Dedifferentiated amniotic fluid mesenchymal stem cell (primary cell): ENCODE measurements around the gene MBOAT2.
A peak's percentile ranks its signal among the peaks of the same experiment; 100 is the strongest.

Source experiments
- DNase-seq: peaks from one replicate; pipeline ENCODE4 v3.0.0-alpha.2; 2016; ENCODE audit errors: extremely low spot score

MBOAT2 gene

DNA sequence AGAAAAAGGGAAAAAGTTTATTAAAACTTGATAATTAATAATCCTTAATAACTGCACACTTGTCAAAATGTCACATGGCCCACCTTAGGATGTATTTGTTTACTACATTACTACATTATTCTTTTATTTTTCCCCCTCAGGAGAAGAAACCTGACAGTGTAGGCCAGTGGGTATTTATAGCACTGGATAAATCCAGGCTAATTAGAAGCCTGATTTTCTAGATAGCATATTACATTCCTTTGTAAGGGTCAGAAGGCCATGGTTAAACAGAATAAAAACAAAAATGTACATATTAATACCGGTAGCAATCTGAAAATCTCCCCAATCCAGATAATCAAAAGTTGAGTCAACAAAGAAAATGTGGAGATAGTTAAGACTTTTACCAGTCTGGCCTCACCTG lies 144.6 kb downstream of the MBOAT2 start:
- no peak for DNase-seq

DNA sequence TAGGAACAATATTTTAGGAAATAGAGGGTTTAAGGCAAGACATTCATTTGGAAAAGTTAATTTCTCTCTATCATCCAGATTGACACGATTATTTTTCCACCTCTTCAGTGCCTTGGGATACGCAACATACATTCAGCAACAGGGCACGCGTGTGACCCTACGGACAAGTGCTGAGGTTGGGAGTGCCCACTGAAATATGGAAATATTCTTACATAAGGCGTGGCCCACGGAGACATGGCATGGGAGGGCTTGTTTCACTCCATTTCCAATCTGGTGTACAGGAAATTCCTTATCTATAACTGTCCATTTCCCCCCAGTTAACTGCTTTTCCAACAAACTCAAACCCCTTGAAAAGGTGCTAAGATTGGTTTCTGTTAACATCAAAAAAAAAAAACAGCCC lies 145.2 kb downstream of the MBOAT2 start:
- no peak for DNase-seq

DNA sequence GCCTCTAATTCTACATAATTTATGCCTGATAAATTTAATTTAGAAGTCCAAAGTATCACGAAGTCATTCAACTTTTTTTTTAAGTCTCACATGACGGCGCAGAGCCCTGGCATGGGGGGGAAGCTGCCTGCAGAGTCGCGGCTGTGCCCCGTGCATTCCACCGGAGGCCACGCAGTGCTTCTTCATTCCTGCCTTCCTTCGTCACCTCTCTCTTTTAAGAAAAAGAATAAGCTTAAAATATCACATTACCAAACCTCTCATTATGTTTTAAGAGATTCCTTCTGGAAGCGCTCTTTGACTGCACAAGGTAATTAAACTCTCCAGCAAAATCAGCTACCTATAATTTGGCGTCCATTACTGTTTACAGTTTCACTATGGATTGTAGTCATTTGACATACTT lies 145.8 kb downstream of the MBOAT2 start:
- peak; percentile 81 for DNase-seq

GRCh38 chr2:8856176-8856575 lies 147.3 kb downstream of the MBOAT2 start:
- DNase-seq: no peak

DNA sequence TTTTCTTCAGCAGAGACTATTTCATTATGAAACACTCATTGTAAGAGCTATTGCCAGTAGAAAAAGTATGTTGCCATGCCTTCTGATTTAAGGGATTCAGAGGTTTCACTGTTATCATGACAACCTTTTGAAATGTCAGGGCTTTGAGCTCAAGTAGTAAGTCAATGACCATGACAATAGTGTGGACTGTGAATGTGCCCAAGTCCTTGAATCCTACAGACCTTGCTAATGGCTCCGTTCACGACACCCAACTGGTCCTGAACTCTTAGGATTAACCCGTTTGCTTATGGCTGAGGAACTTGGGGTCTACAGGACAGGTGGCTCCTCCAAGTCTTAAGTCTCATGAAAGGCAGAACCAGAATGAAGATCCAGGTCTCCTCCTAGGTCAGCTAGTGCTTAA lies 148.5 kb downstream of the MBOAT2 start:
- no peak for DNase-seq

DNA sequence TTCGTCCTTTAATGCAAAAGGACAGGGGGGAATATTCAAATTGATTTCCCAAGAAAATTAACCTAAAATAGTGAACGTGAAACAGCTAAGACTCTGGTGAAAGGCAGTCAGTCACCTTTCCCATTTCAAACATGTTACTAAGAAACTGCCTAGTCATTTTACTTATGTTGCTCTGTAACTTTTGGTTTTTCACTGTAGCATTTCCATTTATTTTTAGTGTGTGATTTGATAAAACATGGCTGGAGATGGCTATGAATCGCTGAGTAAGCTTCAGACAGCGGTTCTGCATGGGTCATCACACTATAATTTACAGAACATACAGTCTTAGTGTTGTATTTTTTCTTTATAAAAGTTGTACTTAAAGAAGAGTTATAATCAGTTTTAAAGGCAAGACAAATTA lies 150.1 kb downstream of the MBOAT2 start:
- no peak for DNase-seq

GRCh38 chr2:8851811-8852560 lies 151.5 kb downstream of the MBOAT2 start:
- no peak for DNase-seq

GRCh38 chr2:8850845-8851487 lies 152.5 kb downstream of the MBOAT2 start:
- no peak for DNase-seq

GRCh38 chr2:8849327-8849726 lies 154.2 kb downstream of the MBOAT2 start:
- no peak for DNase-seq

DNA sequence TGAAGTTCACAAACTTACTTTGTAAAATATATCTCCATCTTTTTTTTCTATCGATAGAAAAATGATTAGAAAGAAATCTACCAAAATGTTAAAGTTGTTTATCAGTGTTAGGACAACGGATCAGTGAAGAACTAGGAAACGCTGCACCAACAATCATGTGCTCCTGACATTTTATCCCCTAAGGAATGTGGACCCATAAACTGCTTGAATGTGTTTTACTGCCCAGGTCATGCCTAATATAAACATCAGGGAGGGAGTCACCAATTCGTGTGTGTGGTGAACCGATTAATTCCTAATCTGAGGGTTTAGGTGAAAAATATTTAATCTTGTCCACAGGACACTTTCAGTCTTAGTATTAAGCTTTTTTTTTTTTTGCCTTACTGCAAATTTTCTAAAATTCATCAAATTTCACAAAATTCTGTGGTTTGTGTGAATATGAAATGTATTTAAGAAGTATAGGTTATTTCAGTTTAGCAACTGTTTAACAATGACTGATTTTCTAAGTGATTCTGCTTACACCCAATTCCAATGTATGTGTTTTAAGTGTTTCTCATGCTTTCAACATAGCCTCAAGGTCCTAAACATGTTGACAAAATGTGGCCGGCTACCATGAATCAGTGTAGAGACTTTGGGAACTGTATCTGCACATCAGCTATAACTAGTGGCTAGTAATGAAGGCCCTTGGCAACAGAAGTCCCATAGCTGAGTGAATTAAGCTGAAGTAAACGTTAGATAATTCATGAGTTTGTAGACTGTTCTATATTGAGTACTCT lies 155.0 kb downstream of the MBOAT2 start:
- DNase-seq: no peak

DNA sequence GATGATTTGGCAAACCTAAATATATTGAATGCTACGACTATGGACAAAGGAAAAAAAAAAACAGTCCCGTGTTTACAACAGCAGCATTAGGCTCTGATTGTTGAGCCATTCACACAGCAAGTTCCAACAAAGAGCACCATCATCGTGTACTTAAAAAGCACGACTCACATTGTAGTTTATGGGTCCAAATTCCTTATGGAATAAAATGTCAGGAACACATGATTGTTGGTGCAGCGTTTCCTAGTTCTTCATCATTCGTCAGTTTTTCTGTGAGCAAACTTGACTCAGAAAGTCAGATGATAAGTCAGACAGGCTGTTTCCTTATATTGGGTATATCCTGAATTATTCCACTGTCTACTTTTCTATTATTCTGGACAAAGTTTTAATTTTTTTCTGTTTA lies 156.1 kb downstream of the MBOAT2 start:
- DNase-seq: no peak

- DNase-seq: no peak
These were observed 161.6 kb downstream of the MBOAT2 start for GRCh38 chr2:8841932-8842331.

DNA sequence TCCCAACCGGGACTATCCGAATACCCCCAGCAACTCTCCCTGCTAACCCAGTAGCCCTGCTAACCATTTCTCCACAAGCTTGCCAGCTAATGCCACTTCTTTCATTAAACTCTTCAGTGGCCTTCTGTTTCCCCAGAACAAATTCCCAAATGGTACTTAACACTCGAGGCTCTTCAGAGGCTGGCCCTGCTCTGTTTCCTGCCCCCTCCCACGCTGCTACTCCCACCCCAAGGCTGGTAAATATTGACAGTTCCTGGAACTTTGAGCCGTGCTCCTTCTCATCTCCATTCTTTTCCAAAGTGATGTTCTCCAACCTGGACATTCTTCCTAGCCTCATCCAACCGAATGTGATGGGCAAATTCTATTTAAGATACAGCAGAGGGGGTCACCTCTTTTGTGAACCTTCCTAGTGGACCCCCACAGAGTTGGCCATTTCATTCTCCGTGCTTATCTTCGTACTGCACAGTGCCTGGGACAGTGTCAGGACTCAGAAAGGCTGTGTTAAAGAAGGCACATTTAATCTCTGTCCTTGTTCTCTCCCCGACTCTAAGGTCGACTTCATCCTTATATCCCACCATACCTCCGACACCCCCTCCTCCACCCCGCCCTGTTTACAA lies 162.9 kb downstream of the MBOAT2 start:
- no peak for DNase-seq

GRCh38 chr2:8839189-8839965 lies 164.1 kb downstream of the MBOAT2 start:
- no peak for DNase-seq

DNA sequence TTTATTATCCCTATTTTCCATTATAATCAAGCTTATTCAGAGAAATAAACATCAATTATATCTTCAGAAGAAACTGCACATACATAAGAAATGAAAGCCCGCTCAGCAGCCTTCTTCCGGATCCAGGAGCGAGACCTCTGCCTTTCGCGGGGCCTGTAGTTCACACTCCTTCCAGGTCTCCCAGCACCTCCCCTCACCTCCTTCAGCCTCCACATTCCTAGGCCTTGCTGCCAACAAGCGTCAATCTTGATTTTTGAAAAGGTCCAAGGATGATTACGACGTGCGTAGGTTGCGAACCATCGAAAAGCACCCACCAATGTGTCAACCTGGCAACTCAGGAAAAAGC lies 165.7 kb downstream of the MBOAT2 start:
- no peak for DNase-seq

GRCh38 chr2:8836971-8837794 lies 166.3 kb downstream of the MBOAT2 start, which contains the start of gene KIDINS220:
Gene KIDINS220, minus strand, starts transcription at chr2:8837613. Its CDS starts 10,520 bp downstream, at chr2:8827093.
- peak; percentile 84 for DNase-seq

DNA sequence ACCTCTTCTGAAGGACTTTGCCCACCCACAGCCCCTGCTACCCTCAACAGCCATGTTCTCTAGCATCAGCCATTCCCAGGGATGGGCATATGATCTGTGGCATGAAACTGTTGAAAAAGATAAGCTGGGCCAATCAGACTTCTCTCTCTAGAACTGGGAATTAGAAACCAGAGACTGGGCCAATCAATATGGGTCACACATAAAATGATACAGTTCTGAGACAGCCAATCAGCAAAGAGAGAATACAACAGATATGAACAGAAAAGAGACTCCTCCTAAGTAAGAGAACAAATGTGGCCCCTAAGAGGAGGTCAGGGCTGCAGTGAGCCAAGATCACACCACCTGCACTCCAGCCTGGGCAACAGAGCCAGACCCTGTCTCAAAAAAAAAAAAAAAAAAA lies 168.2 kb downstream of the MBOAT2 start:
- DNase-seq: no peak

GRCh38 chr2:8833853-8834252 lies 169.6 kb downstream of the MBOAT2 start:
- DNase-seq: no peak

DNA sequence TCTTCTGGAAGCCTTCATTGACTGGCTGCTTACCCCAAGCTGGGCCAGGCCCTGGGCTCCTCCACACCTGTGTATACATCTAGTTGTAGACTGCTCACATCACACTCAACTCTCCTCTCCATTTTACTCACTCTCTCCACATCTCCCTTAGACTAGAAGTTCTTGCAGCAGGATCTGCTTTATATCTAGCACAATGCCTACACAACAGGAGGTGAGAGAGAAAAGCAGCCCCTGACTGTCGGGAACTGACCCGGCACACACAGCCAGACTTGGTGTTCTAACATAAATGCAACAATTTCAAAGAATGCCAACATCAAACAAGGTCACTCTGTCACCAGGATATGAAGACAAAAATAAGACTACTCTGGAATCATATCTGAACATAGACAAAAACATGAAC lies 172.0 kb downstream of the MBOAT2 start:
- no peak for DNase-seq

- DNase-seq: no peak
These were observed 175.8 kb downstream of the MBOAT2 start for GRCh38 chr2:8827729-8828128.

DNA sequence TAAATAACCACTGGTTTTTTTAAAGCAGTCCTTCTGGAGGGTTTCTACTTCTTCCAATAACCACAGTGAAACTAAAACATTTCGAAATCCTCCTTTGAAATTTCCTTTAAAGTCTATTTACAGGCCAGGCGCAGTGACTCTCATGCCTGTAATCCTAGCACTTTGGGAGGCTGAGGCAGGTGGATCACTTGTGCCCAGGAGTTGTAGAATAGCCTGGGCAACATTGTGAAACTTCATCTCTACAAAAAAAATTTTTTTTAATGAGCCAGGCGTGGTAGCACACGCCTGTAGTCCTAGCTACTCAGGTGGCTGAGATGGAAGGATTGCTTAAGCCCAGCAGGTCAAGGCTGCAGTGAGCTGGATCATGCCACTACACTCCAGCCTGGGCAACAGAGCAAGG lies 181.3 kb downstream of the MBOAT2 start:
- no peak for DNase-seq
